Measurements from ENCODE around the gene TRAPPC2L.

GRCh38 chr16:88903267-88903666 lies 46.3 kb downstream of the TRAPPC2L start:
- TF ChIP-seq, protein P1, sequence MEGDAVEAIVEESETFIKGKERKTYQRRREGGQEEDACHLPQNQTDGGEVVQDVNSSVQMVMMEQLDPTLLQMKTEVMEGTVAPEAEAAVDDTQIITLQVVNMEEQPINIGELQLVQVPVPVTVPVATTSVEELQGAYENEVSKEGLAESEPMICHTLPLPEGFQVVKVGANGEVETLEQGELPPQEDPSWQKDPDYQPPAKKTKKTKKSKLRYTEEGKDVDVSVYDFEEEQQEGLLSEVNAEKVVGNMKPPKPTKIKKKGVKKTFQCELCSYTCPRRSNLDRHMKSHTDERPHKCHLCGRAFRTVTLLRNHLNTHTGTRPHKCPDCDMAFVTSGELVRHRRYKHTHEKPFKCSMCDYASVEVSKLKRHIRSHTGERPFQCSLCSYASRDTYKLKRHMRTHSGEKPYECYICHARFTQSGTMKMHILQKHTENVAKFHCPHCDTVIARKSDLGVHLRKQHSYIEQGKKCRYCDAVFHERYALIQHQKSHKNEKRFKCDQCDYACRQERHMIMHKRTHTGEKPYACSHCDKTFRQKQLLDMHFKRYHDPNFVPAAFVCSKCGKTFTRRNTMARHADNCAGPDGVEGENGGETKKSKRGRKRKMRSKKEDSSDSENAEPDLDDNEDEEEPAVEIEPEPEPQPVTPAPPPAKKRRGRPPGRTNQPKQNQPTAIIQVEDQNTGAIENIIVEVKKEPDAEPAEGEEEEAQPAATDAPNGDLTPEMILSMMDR (IDR thresholded peaks at IDR 0.05): no peak
- no peak for TF ChIP-seq POLR2A (IDR thresholded peaks at IDR 0.05)
- TF ChIP-seq POLR2AphosphoS5 (IDR thresholded peaks at IDR 0.05): no peak

Data from upper lobe of left lung (tissue), 4 donors.